ENCODE data around the gene IGFBP5. TPM values are rescaled to one million over a fixed set of nuclear protein-coding genes. Genes with fewer than 3 reads are reported as not detected.

Gene IGFBP5
- total and polyA plus RNA-seq, 2 donors (not counting 3 experiments of a cell fraction or from before 2014, with no cell fraction given), result 0.06 TPM; not detected in 1

DNA sequence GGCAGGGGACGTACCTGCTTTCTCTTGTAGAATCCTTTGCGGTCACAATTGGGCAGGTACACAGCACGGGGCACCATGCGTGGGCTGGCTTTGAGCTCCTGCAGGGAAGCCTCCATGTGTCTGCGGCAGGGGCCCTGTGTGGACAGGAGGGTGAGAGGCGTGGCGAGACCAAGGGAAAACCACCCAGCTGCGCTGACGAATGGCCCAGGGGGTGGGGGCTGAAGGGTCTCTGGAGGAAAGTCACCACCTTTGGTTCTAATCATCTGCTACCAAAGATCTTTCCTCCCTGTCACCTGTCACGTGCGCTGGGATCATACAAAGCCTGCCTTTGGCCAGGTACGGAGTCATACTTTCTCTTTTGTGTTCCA, 17.3 kb downstream of the IGFBP5 start:
- POLR2A ChIA-PET, result no interaction called here
- intact Hi-C loops (cut with micrococcal nuclease), result no loop called here
- BruUV-seq (replicated peaks), result no TSS peak

DNA sequence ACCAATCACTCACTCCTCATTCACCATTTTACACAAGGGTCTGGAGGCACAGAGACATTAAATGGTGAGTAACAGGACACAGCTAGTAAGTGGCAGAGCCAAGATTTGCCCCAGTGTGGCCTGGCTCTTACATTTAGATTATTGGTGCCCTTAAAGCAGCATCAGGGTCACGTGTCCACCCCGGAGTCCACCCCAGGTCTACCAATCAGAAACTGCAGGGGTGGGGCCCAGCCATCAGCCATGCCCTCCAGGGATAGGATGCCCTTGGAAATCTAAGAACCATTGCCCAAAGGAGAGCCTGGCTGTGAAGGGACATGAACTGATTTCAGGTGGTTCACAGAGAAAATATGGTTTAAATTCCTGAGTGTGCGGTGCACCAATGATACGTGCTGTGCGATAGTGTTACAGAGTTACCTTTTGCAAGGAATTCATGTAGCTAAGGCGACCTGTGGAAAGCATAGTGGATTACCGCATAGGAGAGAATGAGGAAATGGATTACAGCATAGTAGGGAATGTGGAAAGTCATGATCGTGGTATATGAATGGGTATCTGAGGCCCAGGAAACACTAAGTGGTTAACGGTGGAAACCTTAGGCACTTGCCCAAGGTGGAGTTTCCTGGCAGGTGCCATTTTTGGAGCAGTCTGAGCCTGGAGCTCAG, 17.8 kb downstream of the IGFBP5 start:
- no peak overlapping the region for H2AFZ ChIP-seq (ENCODE audit: low read depth, low read length)
- no peak for TF ChIP-seq EZH2 (IDR thresholded peaks at IDR 0.05; ENCODE audit: borderline replicate concordance, low read depth, low read length, severe bottlenecking)
- no peak for TF ChIP-seq GATA2 (IDR thresholded peaks at IDR 0.05; ENCODE audit: insufficient read depth, insufficient read length, low read depth, low read length)
- DNase-seq (ENCODE audit: low read depth, low spot score) (no peak), FAIRE-seq (no peak)
- intact Hi-C loops (cut with micrococcal nuclease), result no loop called here
- no peaks in the 10 kb centered on the region for H3K36me3 ChIP-seq (ENCODE audit: control insufficient read depth in 2 of 2, extremely low read depth in 1 of 2, insufficient read depth in 2 of 2, low read length in 2 of 2)
- no peak overlapping the region for H3K4me3 ChIP-seq (replicated peaks in 1 of 3; ENCODE audit: insufficient read depth in 1 of 3, low read depth in 1 of 3, low read length in 3 of 3)
- peaks cover 0 to 15% of the 10 kb centered on the region in 2 experiments for H3K27me3 ChIP-seq (ENCODE audit: control insufficient read depth in 2 of 2, insufficient read depth in 2 of 2, low read length in 2 of 2)
- H3K27ac ChIP-seq (ENCODE audit: insufficient read depth, low read depth, low read length), result no peak overlapping the region
- no peak overlapping the region for H3K4me2 ChIP-seq (ENCODE audit: insufficient read depth, low read length)
- no peaks in the 10 kb centered on the region for H3K9me1 ChIP-seq (replicated peaks; ENCODE audit: control insufficient read depth, extremely low read depth, insufficient read depth, low read length)
- no peaks in the 10 kb centered on the region for H3K79me2 ChIP-seq (ENCODE audit: control insufficient read depth, insufficient read depth, low read length)
- H3K4me1 ChIP-seq (ENCODE audit: control insufficient read depth, extremely low read depth, insufficient read depth, low read length), result no peaks in the 10 kb centered on the region
- no peaks in the 10 kb centered on the region for H4K20me1 ChIP-seq (replicated peaks; ENCODE audit: control insufficient read depth, extremely low read depth, insufficient read depth, low read length)
- H3K9me3 ChIP-seq (replicated peaks; ENCODE audit: control insufficient read depth, insufficient read depth, low read length), result no peaks in the 10 kb centered on the region
- no peak overlapping the region for H3K9ac ChIP-seq (replicated peaks; ENCODE audit: extremely low read depth, insufficient read depth, low read length)
- ChIA-PET CTCF (interaction anchor here (0.8 kb wide), 2 partner anchors 158 to 1035 kb away, joined by 3 read pairs; no protein-coding TSS in a partner anchor), POLR2A (no interaction called here)
- dilution Hi-C loops (cut with MboI; ENCODE audit: extremely low pct_ligation_motif_present, low sequenced_read_pairs), result no loop called here
- BruUV-seq (replicated peaks), result no TSS peak

More for the DNA sequence above, 17.3 kb downstream of the IGFBP5 start:
- TF ChIP-seq JUN (IDR thresholded peaks at IDR 0.05; ENCODE audit: borderline replicate concordance, insufficient read depth, insufficient read length, low read depth), result no peak
- TF ChIP-seq POLR2AphosphoS5 (IDR thresholded peaks at IDR 0.05; ENCODE audit: insufficient read depth, low read depth, low read length), result no peak
- no peak overlapping the region for H3K4me2 ChIP-seq (ENCODE audit: insufficient read depth, low read length)
- H2AFZ ChIP-seq (ENCODE audit: low read depth, low read length), result no peak overlapping the region
- H3K9me3 ChIP-seq (replicated peaks; ENCODE audit: control insufficient read depth, insufficient read depth, low read length), result no peaks in the 10 kb centered on the region
- H3K27ac ChIP-seq (ENCODE audit: insufficient read depth, low read depth, low read length), result no peak overlapping the region
- CTCF ChIA-PET, result interaction anchor here (0.8 kb wide), 2 partner anchors 159 to 1035 kb away, joined by 3 read pairs; no protein-coding TSS in a partner anchor
- no peaks in the 10 kb centered on the region for H3K4me1 ChIP-seq (ENCODE audit: control insufficient read depth, extremely low read depth, insufficient read depth, low read length)
- H4K20me1 ChIP-seq (replicated peaks; ENCODE audit: control insufficient read depth, extremely low read depth, insufficient read depth, low read length), result no peaks in the 10 kb centered on the region
- no peak overlapping the region for H3K4me3 ChIP-seq (replicated peaks in 1 of 3; ENCODE audit: insufficient read depth in 1 of 3, low read depth in 1 of 3, low read length in 3 of 3)
- H3K27me3 ChIP-seq (ENCODE audit: control insufficient read depth in 2 of 2, insufficient read depth in 2 of 2, low read length in 2 of 2), result peaks cover 0 to 15% of the 10 kb centered on the region in 2 experiments
- no peak for DNase-seq (ENCODE audit: low read depth, low spot score)
- H3K79me2 ChIP-seq (ENCODE audit: control insufficient read depth, insufficient read depth, low read length), result no peaks in the 10 kb centered on the region
- dilution Hi-C loops (cut with MboI; ENCODE audit: extremely low pct_ligation_motif_present, low sequenced_read_pairs), result no loop called here
- H3K9ac ChIP-seq (replicated peaks; ENCODE audit: extremely low read depth, insufficient read depth, low read length), result no peak overlapping the region
- H3K36me3 ChIP-seq (ENCODE audit: control insufficient read depth in 2 of 2, extremely low read depth in 1 of 2, insufficient read depth in 2 of 2, low read length in 2 of 2), result no peaks in the 10 kb centered on the region
- FAIRE-seq, result no peak
- no peaks in the 10 kb centered on the region for H3K9me1 ChIP-seq (replicated peaks; ENCODE audit: control insufficient read depth, extremely low read depth, insufficient read depth, low read length)
